A673 (cell line): ENCODE results near the gene EOLA1.

Experiments used
- CTCF ChIP-seq: fragments of 300-800, 200-600 bp; sonication (generic); conservative IDR thresholded peaks from 2 replicates; pipeline ENCODE4 v1.5.1; 2017; ENCODE audit warnings: low read depth, mild to moderate bottlenecking, antibody characterized with exemption, low read length, moderate library complexity, mixed read lengths
- EZH2 ChIP-seq: fragments of 200-600 bp; sonication (generic); IDR thresholded peaks from 2 replicates; pipeline ENCODE4 v1.6.1; 2017; ENCODE audit warnings: borderline replicate concordance, low read depth, mild to moderate bottlenecking, mixed read lengths, antibody characterized with exemption, low read length; ENCODE audit not compliant: poor library complexity, severe bottlenecking

DNA sequence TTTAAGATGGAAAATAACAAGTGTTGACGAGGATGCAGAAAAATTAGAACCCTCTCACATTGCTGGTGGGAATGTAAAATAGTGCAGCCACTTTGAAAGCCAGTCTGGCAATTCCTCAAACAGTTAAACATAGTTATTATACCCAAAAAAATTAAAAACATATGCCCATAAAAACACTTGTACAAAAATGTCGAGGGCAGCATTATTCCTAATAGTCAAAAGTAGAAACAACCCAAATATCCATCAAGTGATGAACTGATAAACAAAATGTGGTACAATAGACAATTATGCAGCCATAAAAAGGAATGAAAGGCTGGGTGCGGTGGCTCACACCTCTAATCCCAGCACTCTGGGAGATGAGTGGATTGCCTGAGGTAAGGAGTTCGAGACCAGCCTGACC, 42.0 kb upstream of the EOLA1 start:
- TF ChIP-seq CTCF: no peak
- no peak for TF ChIP-seq EZH2
